B cell (primary cell): ENCODE results near the gene OMA1. TPM values are rescaled to one million over a fixed set of nuclear protein-coding genes. Genes with fewer than 3 reads are reported as not detected.

Experiments used
- ATAC-seq: fragments of 200-7000 bp; cut with Tn5 transposase; one replicate; pipeline ENCODE4 v1.10.0; 2021; ENCODE audit warnings: low read depth, mild to moderate bottlenecking, moderate number of reproducible peaks, moderate library complexity
- CTCF ChIA-PET: fragments of 350-600 bp; sonication (Branson Sonifier 250); formaldehyde crosslinking; loops from one replicate; lab custom pipeline; 2021; ENCODE audit warnings: antibody characterized with exemption, inconsistent platforms; lab: Charles Lee
- POLR2A ChIA-PET: fragments of 350-600 bp; sonication (Branson Sonifier 250); formaldehyde crosslinking; loops from one replicate; lab custom pipeline; 2021; ENCODE audit warnings: antibody characterized with exemption; lab: Charles Lee
- DNase-seq: peaks from one replicate; pipeline ENCODE4 v3.0.0; 2013
- H2AFZ ChIP-seq: 2 replicates; pipeline ENCODE4 v1.6.1; 2012; ENCODE audit warnings: mild to moderate bottlenecking, low read depth, low read length; ENCODE audit not compliant: insufficient read depth, poor library complexity, severe bottlenecking
- H3K27ac ChIP-seq, 2 donors: 1 replicate in 1 of 2; 2 replicates in 1 of 2; pipeline ENCODE4 v1.5.1; 2012 to 2013; ENCODE audit warnings: low read length in 2 of 2, mild to moderate bottlenecking in 2 of 2, moderate library complexity in 1 of 2
- H3K27me3 ChIP-seq, 4 experiments: fragments of 200-600 bp in 1 of 4; sonication (generic) in 1 of 4; replicated peaks in 1 of 4; 1 replicate in 2 of 4; 2 replicates in 2 of 4; pipeline versions ENCODE4 v1.6.1 to v1.7.0; 2013 to 2016; ENCODE audit warnings: low read length in 3 of 4, mild to moderate bottlenecking in 2 of 4, mixed read lengths in 1 of 4, moderate library complexity in 1 of 4; ENCODE audit not compliant: insufficient read depth in 4 of 4, control insufficient read depth in 3 of 4; ENCODE audit errors: control extremely low read depth in 1 of 4
- H3K36me3 ChIP-seq, 2 experiments: replicated peaks in 1 of 2; 1 replicate in 1 of 2; 2 replicates in 1 of 2; pipeline versions ENCODE4 v1.6.1 to v1.7.1; 2013; ENCODE audit warnings: low read length in 1 of 2; ENCODE audit not compliant: insufficient read depth in 2 of 2, control insufficient read depth in 1 of 2; ENCODE audit errors: control extremely low read depth in 1 of 2, extremely low read depth in 1 of 2
- H3K4me1 ChIP-seq, 2 donors: fragments of 200-600 bp in 1 of 2; sonication (generic) in 1 of 2; 1 replicate in 1 of 2; 2 replicates in 1 of 2; pipeline versions ENCODE4 v1.5.1 to v1.6.1; 2013 to 2017; ENCODE audit warnings: low read length in 2 of 2; ENCODE audit not compliant: control insufficient read depth in 2 of 2, insufficient read depth in 2 of 2
- H3K4me2 ChIP-seq: replicated peaks from 2 replicates; pipeline ENCODE3; 2012; ENCODE audit warnings: mild to moderate bottlenecking, low read depth, low read length; ENCODE audit not compliant: poor library complexity, severe bottlenecking
- H3K4me3 ChIP-seq, 5 experiments: fragments of 200-600 bp in 1 of 5; sonication (generic) in 1 of 5; 1 replicate in 3 of 5; 2 replicates in 2 of 5; pipeline versions ENCODE4 v1.5.1 to v1.7.0; 2011 to 2016; ENCODE audit warnings: low read length in 4 of 5, mild to moderate bottlenecking in 4 of 5, low read depth in 2 of 5, control low read depth in 1 of 5, moderate library complexity in 1 of 5; ENCODE audit not compliant: insufficient read depth in 1 of 5; ENCODE audit errors: control extremely low read depth in 1 of 5, extremely low read depth in 1 of 5
- H3K79me2 ChIP-seq: fragments of 200-600 bp; sonication (generic); one replicate; pipeline ENCODE4 v1.6.0; 2016; ENCODE audit warnings: low read length; ENCODE audit not compliant: control insufficient read depth, insufficient read depth
- H3K9ac ChIP-seq: fragments of 200-600 bp; sonication (generic); 2 replicates; pipeline ENCODE4 v1.6.1; 2017; ENCODE audit warnings: mild to moderate bottlenecking, low read length, moderate library complexity
- H3K9me3 ChIP-seq, 3 donors: one replicate each; pipeline versions ENCODE4 v1.6.1 to v1.7.1; 2013; ENCODE audit warnings: low read length in 2 of 3; ENCODE audit not compliant: control insufficient read depth in 2 of 3, insufficient read depth in 1 of 3; ENCODE audit errors: control extremely low read depth in 1 of 3
- H4K20me1 ChIP-seq: 2 replicates; pipeline ENCODE4 v1.6.0; 2012; ENCODE audit warnings: mild to moderate bottlenecking, low read length; ENCODE audit not compliant: insufficient read depth, control insufficient read depth, poor library complexity, severe bottlenecking
- H3K27ac Mint-ChIP-seq: one replicate; pipeline ENCODE4 v1.8.0; 2021; ENCODE audit warnings: mixed read lengths
- H3K27me3 Mint-ChIP-seq: one replicate; pipeline ENCODE4 v1.8.0; 2021; ENCODE audit warnings: mixed read lengths
- H3K4me1 Mint-ChIP-seq: one replicate; pipeline ENCODE4 v1.8.0; 2021; ENCODE audit warnings: mixed read lengths
- H3K4me3 Mint-ChIP-seq: one replicate; pipeline ENCODE4 v1.8.0; 2021; ENCODE audit warnings: mixed read lengths
- H3K9me3 Mint-ChIP-seq: one replicate; pipeline ENCODE4 v1.8.0; 2022; ENCODE audit warnings: mixed read lengths; ENCODE audit not compliant: insufficient read depth
- EZH2 ChIP-seq: IDR thresholded peaks from 2 replicates; pipeline ENCODE4 v1.6.1; 2012; ENCODE audit warnings: borderline replicate concordance, low read depth, mild to moderate bottlenecking, moderate library complexity, low read length; ENCODE audit not compliant: insufficient read depth, poor library complexity, severe bottlenecking
- WGBS: methylation state at CpG from one replicate; pipeline ENCODE4 v1.1.5; 2013; ENCODE audit warnings: missing lambda C conversion rate; ENCODE audit not compliant: insufficient coverage; 5-methylcytosine and 5-hydroxymethylcytosine counted together
- intact Hi-C: fragments of 100-400 bp; cut with micrococcal nuclease; formaldehyde crosslinking; loops from one replicate; pipeline ENCODE4 v1.10.0; 2022
- polyA plus RNA-seq: library from polyadenylated mRNA; depleted of rRNA; stranded (reverse); fragments of >200 nt; gene quantifications from 2 replicates; pipeline ENCODE4 v1.2.3, GENCODE V29; 2012
- total RNA-seq, 2 donors: library from RNA; stranded (reverse); fragments of 120-200 nt in 1 of 2; gene quantifications; 1 replicate in 1 of 2; 2 replicates in 1 of 2; pipeline versions ENCODE4 v1.2.3 to v1.2.4, GENCODE V29; 2013 to 2022
- TF ChIP-seq, protein P1 (sequence below): fragments of 200-600 bp; IDR thresholded peaks from one replicate; pipeline ENCODE4 v1.8.0; 2022; ENCODE audit warnings: antibody characterized with exemption, mild to moderate bottlenecking

OMA1 gene
- total and polyA plus RNA-seq, 2 donors (not counting 1 experiment from before 2014, with no cell fraction given) = 22.8 to 67.5 TPM

GRCh38 chr1:58456470-58456869 is 90.1 kb downstream of the OMA1 start:
- Histone ChIP-seq H3K27ac (no peak overlapping the region), H3K4me3 (no peak overlapping the region), H2AFZ (no peak overlapping the region), H3K4me2 (no peak overlapping the region), H3K9ac (no peak overlapping the region), H4K20me1 (no peaks in the 10 kb centered on the region), H3K79me2 (no peaks in the 10 kb centered on the region), H3K27me3 (no peaks in the 10 kb centered on the region), H3K4me1 (no peaks in the 10 kb centered on the region), H3K36me3 (no peaks in the 10 kb centered on the region), H3K9me3 (peaks cover 0 to 3% (median 0%) of the 10 kb centered on the region in 3 donors)
- CTCF ChIA-PET = no interaction called here
- DNase-seq (no peak), ATAC-seq (no peak)
- Mint-ChIP-seq H3K4me3 (no peak overlapping the region), H3K27ac (no peak overlapping the region), H3K9me3 (no peaks in the 10 kb centered on the region), H3K4me1 (no peaks in the 10 kb centered on the region), H3K27me3 (no peaks in the 10 kb centered on the region)
- intact Hi-C loops = no loop called here
- 100% methylated on average over 2 of the region's 3 CpGs for WGBS
- POLR2A ChIA-PET = no interaction called here
- no peak for TF ChIP-seq EZH2
- TF ChIP-seq, protein P1, sequence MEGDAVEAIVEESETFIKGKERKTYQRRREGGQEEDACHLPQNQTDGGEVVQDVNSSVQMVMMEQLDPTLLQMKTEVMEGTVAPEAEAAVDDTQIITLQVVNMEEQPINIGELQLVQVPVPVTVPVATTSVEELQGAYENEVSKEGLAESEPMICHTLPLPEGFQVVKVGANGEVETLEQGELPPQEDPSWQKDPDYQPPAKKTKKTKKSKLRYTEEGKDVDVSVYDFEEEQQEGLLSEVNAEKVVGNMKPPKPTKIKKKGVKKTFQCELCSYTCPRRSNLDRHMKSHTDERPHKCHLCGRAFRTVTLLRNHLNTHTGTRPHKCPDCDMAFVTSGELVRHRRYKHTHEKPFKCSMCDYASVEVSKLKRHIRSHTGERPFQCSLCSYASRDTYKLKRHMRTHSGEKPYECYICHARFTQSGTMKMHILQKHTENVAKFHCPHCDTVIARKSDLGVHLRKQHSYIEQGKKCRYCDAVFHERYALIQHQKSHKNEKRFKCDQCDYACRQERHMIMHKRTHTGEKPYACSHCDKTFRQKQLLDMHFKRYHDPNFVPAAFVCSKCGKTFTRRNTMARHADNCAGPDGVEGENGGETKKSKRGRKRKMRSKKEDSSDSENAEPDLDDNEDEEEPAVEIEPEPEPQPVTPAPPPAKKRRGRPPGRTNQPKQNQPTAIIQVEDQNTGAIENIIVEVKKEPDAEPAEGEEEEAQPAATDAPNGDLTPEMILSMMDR = no peak

DNA sequence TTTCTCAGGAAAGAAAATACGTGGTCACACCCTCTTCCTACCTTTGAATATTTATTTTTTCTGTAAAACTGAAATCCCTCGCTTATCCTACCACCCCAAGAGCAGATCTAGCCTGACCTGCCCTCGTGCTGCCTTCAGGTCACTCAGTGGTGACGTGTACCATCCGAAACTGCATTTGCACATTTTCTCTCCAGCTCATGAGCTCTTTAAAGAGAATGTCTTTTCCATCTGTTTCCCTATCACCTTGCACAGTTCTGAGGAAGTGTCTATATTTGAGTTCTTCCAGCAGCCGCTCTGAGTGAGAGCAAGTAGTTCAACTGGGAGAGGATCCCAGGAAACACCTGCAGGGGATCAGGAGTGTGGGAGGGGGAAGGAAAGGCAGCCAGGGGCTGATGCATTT is 91.7 kb downstream of the OMA1 start:
- Histone ChIP-seq H3K36me3 (no peaks in the 10 kb centered on the region), H3K4me3 (no peak overlapping the region)
- intact Hi-C loops = no loop called here

More for the DNA sequence above, 91.7 kb downstream of the OMA1 start:
- H3K4me1 Mint-ChIP-seq = no peaks in the 10 kb centered on the region
- H3K4me3 Mint-ChIP-seq = no peak overlapping the region
- ATAC-seq = no peak
- no peak for DNase-seq
- H2AFZ ChIP-seq = no peak overlapping the region
- no peaks in the 10 kb centered on the region for H3K27me3 ChIP-seq
- TF ChIP-seq, protein P1 = no peak
- no peak for TF ChIP-seq EZH2
- POLR2A ChIA-PET = no interaction called here
- H3K9me3 Mint-ChIP-seq = no peaks in the 10 kb centered on the region
- H3K79me2 ChIP-seq = no peaks in the 10 kb centered on the region
- no peak overlapping the region for H3K4me2 ChIP-seq
- no peak overlapping the region for H3K27ac Mint-ChIP-seq
- no peaks in the 10 kb centered on the region for H3K27me3 Mint-ChIP-seq
- no peaks in the 10 kb centered on the region for H4K20me1 ChIP-seq
- WGBS = 94% methylated on average over 5 of the region's 6 CpGs
- H3K27ac ChIP-seq = no peak overlapping the region
- H3K9me3 ChIP-seq = peaks cover 0 to 3% (median 0%) of the 10 kb centered on the region in 3 donors
- no peak overlapping the region for H3K9ac ChIP-seq
- no peaks in the 10 kb centered on the region for H3K4me1 ChIP-seq
- CTCF ChIA-PET = interaction anchor here (0.9 kb wide), 1 partner anchor 1493 kb away, joined by 3 read pairs; no protein-coding TSS in a partner anchor
